Hematopoietic multipotent progenitor cell treated with erythropoietin and hydrocortisone succinate and interleukin-3 and kit ligand, for 8 days (in vitro differentiated cells): Measurements from ENCODE around the gene FBLIM1.
"Not testable (repeated sequence)": the region's sequence is repeated elsewhere in the genome, so short reads cannot be mapped to it uniquely, and the experiment has no call there.

Experiments
- DNase-seq: peaks from one replicate; pipeline ENCODE4 v3.0.0-alpha.2; 2015

Gene FBLIM1

GRCh38 chr1:15770313-15770962, 11.8 kb downstream of the FBLIM1 start:
- no peak for DNase-seq

- no peak for DNase-seq
Measured at GRCh38 chr1:15771836-15772515, 13.4 kb downstream of the FBLIM1 start.

GRCh38 chr1:15775706-15776105, 17.1 kb downstream of the FBLIM1 start:
- DNase-seq, result no peak

- no peak for DNase-seq
Measured at GRCh38 chr1:15777909-15778707, 19.5 kb downstream of the FBLIM1 start.

- no peak for DNase-seq
Measured at GRCh38 chr1:15785683-15786082, 27.1 kb downstream of the FBLIM1 start.

GRCh38 chr1:15786581-15786980, 28.0 kb downstream of the FBLIM1 start:
- no peak for DNase-seq

- DNase-seq, result no peak
Measured at GRCh38 chr1:15788624-15789301, 30.2 kb downstream of the FBLIM1 start.

GRCh38 chr1:15796086-15796462, 37.5 kb downstream of the FBLIM1 start:
- DNase-seq, result no peak

- no peak for DNase-seq
Measured at GRCh38 chr1:15797614-15798390, 39.2 kb downstream of the FBLIM1 start.

GRCh38 chr1:15799004-15799867, 40.6 kb downstream of the FBLIM1 start:
- no peak for DNase-seq

GRCh38 chr1:15799928-15800835, 41.6 kb downstream of the FBLIM1 start:
- DNase-seq, result no peak

GRCh38 chr1:15802234-15802965, 43.8 kb downstream of the FBLIM1 start:
- peak; percentile 51 for DNase-seq

GRCh38 chr1:15803380-15803779, 44.8 kb downstream of the FBLIM1 start:
- DNase-seq, result peak; percentile 47

GRCh38 chr1:15804060-15804459, 45.5 kb downstream of the FBLIM1 start:
- DNase-seq, result no peak

GRCh38 chr1:15807121-15807520, 48.5 kb downstream of the FBLIM1 start:
- no peak for DNase-seq

- not testable (repeated sequence) for DNase-seq
Measured at GRCh38 chr1:15807549-15807948, 49.0 kb downstream of the FBLIM1 start, which contains the start of gene UQCRHL. Gene UQCRHL (minus strand): TSS chr1:15807649. CDS start chr1:15807649, 0 bp downstream.

GRCh38 chr1:15808955-15809354, 50.4 kb downstream of the FBLIM1 start:
- no peak for DNase-seq

GRCh38 chr1:15810073-15810472, 51.5 kb downstream of the FBLIM1 start:
- DNase-seq, result no peak

GRCh38 chr1:15816674-15817073, 58.1 kb downstream of the FBLIM1 start:
- no peak for DNase-seq

GRCh38 chr1:15820478-15820877, 61.9 kb downstream of the FBLIM1 start:
- no peak for DNase-seq
